Subcutaneous adipose tissue (tissue), 4 donors: ENCODE measurements around the gene MT3. TPM values are rescaled to one million over a fixed set of nuclear protein-coding genes. Genes with fewer than 3 reads are reported as not detected.

Source experiments
- total RNA-seq, 4 donors: library from RNA; depleted of rRNA; stranded (reverse); fragments of >200 nt; gene quantifications; one replicate each; pipeline ENCODE4 v1.1.0, GENCODE V29; 2016
- TF ChIP-seq, protein P1 (sequence below): fragments of 450-650 bp; IDR thresholded peaks from one replicate; pipeline ENCODE4 v1.5.1; 2016; ENCODE audit warnings: low read depth, mild to moderate bottlenecking, control low read depth, antibody characterized with exemption, moderate library complexity

MT3 gene
- total RNA-seq, 4 donors from 2014 or later, result 2.0 TPM; not detected in 3

DNA sequence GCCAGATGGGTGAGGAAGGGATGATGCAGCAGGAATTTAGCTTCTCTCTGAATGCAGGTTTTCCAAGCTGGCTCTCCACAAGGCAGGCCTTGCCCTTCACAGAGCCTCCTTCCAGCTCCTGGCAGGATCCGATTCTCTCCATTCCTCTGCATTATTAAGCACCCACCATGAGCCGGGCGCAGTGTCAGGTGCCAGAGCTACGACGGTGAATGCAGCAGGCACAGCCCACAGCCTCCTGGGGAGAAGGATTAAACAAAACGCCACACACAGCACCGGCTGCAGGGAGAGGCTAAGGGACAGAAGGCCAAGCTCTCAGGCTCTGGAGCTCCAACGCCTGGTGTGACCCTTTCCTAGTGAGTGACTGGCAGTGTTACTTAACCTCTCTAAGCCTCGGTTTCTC is 12.0 kb downstream of the MT3 start:
- TF ChIP-seq, protein P1, sequence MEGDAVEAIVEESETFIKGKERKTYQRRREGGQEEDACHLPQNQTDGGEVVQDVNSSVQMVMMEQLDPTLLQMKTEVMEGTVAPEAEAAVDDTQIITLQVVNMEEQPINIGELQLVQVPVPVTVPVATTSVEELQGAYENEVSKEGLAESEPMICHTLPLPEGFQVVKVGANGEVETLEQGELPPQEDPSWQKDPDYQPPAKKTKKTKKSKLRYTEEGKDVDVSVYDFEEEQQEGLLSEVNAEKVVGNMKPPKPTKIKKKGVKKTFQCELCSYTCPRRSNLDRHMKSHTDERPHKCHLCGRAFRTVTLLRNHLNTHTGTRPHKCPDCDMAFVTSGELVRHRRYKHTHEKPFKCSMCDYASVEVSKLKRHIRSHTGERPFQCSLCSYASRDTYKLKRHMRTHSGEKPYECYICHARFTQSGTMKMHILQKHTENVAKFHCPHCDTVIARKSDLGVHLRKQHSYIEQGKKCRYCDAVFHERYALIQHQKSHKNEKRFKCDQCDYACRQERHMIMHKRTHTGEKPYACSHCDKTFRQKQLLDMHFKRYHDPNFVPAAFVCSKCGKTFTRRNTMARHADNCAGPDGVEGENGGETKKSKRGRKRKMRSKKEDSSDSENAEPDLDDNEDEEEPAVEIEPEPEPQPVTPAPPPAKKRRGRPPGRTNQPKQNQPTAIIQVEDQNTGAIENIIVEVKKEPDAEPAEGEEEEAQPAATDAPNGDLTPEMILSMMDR, result no peak

DNA sequence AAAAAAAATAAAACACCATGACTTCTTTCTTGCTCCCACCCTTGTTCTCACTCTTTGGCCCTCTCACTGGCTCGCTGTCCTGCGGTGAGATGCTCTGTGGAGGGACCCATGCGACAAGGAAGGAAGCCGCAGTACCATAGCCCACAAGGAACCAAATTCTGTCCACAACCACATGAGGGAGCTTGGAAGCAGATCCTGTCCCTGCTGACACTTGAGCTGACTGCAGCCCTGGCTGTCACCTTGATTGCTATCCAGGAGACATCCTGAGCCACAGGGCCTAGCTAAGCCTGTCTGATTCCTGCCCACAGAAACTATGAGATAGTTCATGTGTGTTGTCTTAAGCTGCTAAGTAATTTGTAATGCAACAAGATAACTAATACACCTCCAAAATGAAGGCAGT is 14.3 kb downstream of the MT3 start:
- TF ChIP-seq, protein P1, result no peak

DNA sequence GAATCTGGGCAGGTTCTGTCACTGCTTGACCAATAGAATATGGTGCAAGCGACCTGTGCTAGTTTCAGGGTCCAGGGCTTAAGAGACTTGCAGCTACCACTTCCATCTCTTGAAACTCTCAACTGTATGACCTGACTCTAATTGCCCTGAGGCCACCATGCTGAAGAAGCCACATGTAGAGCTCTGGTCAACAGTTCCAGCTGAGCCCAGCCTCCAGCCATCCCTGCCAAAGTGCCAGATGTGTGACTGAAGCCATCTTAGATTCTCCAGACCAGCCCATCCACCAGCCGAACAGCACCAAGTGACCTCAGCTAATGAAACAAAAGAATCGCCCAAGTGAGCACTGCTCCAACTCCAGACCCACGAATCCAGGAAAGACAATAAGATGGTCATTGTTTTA is 15.6 kb downstream of the MT3 start:
- TF ChIP-seq, protein P1, result no peak

DNA sequence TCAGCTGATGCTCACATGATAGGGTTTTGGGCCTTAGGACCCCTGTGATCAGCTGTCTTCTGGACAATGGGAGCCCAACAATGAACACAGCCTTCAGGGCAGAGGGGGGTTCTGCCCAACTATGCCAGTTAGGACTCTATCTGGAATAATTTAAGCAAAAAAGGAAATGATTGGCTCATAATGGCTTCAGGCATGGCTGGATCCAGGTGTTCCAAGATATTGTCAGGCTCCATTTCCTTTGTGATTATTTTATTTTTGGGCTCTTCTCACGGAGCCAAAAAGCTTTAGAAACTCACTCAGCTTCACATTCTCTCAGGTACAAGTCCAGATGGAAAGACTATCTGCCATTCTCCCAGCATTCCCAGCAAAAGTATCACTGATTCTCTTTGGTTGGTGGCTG is 16.1 kb downstream of the MT3 start:
- TF ChIP-seq, protein P1, result no peak

DNA sequence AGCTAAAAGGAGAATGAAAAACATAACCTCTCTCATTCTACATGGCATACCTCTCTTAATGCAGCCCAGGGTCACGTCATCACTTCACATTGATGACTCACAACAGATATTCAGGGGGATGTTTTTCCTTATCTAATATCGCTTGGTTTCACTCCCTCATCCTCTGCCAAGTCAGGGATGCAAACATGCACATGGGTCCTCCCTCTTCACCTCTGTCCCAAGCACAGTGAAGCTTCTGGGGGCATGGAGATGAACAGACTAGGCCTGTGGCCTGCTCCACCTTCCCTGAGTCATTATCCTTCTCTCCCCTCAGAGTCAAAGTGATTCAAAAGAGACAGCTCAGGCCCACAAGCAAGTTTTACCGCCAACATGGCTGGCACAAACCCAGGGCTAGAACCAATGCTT is 16.7 kb downstream of the MT3 start:
- TF ChIP-seq, protein P1, result no peak

DNA sequence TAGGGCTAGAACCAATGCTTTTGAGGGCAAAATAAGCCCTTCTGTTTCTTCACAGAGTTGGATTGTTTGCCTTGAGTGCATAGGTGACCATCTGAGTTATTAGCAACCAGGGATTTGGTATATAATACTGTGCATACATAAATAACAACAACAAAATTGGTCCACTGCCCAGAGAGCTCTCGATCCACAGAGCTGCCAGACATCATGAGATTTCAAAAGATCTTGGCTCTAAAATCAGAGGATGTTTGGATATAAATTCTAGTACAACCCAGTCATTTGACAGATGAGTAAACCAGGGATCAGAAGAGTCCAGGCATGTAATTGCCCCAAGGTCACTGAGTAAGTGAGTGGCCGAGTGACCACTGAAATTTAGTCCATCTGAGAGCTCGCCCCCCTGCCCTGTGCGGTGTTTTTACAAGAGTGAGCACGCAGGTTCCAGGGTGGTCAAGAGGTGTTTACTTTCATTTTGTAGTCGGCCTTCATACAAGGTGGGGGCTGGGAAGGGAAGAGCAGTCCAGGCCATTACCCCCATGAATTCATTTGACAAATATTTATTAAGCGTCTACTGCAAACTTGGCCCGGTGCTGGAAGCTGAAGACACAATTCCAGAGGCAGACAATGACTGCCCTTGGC is 17.3 kb downstream of the MT3 start:
- TF ChIP-seq, protein P1, result no peak

DNA sequence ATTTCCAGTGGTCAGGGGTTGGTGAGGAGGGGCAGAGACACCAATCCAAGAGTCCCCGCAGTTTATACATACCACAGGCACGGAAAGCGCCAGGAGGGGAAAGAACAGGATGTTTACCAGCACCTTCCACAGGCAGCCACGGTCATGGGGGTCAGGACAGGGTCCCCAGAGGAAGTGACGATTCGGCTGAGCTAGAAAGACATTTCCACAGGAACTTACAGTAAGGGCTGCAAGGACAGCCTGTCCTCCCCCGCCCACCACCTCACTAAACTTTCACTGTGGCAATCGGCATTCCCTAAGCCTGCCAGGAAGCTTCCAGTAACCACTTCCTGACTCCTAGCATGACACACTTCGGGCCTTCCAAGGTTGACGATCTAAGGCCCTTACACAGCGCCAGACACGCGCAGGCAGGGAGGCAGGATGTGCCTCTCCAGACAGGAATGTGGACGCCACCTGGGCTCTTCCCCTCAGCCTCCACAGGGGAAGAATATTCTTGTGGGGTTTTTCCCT is 17.8 kb downstream of the MT3 start:
- TF ChIP-seq, protein P1, result no peak
